ENCODE measurements around the gene COG7.
A peak's percentile ranks its signal among the peaks of the same experiment; 100 is the strongest.
"Not testable (repeated sequence)": the region's sequence is repeated elsewhere in the genome, so short reads cannot be mapped to it uniquely, and the experiment has no call there.

COG7 gene

GRCh38 chr16:23437542-23437941 is 15.4 kb downstream of the COG7 start:
- H3K4me3 Mint-ChIP-seq; DNase-seq (ENCODE audit: low spot score in 2 of 2); H3K4me1 Mint-ChIP-seq; ATAC-seq; H3K9me3 Mint-ChIP-seq; H3K27ac Mint-ChIP-seq: not testable (repeated sequence)
- H3K36me3 Mint-ChIP-seq: peaks cover 86% of the 10 kb centered on the region

- ATAC-seq (no peak), DNase-seq (ENCODE audit: low spot score in 2 of 2) (no peak)
- peaks cover 86% of the 10 kb centered on the region for H3K36me3 Mint-ChIP-seq
- H3K9me3 Mint-ChIP-seq: no peaks in the 10 kb centered on the region
- H3K4me3 Mint-ChIP-seq: no peak overlapping the region
- no peaks in the 10 kb centered on the region for H3K4me1 Mint-ChIP-seq
- H3K27ac Mint-ChIP-seq: no peak overlapping the region
These were observed 16.0 kb downstream of the COG7 start for GRCh38 chr16:23436951-23437350.

- no peak overlapping the region for H3K4me3 Mint-ChIP-seq
- H3K4me1 Mint-ChIP-seq: no peaks in the 10 kb centered on the region
- H3K9me3 Mint-ChIP-seq: no peaks in the 10 kb centered on the region
- H3K36me3 Mint-ChIP-seq: peaks cover 85% of the 10 kb centered on the region
- DNase-seq (ENCODE audit: low spot score in 2 of 2): peak; percentile 40 to 79
- H3K27ac Mint-ChIP-seq: no peak overlapping the region
- peak; percentile 86 for ATAC-seq
These were observed 17.5 kb downstream of the COG7 start for GRCh38 chr16:23435500-23435899.

DNA sequence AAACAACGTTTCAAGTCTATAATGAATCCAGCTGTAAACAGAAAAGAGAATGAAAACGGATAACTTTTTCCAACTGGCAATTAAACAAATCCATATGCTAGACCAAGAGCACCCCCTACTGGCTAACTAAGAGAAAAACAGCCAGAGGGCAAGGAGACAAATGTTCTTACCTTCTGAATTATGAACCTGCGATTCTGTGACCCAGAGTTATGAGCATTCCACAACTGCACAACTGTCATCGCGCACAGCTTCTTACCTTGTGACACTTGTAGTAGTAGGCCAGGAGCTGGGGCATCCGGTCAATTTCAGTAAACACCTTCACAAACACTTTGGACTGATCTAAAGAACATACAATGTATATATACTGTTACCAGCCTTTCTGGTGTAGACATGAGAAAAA is 18.6 kb downstream of the COG7 start:
- ATAC-seq (no peak), DNase-seq (ENCODE audit: low spot score in 2 of 2) (peak; percentile 4 to 54)
- Mint-ChIP-seq H3K27ac (no peak overlapping the region), H3K36me3 (peaks cover 85% of the 10 kb centered on the region), H3K4me3 (no peak overlapping the region), H3K9me3 (no peaks in the 10 kb centered on the region), H3K4me1 (no peaks in the 10 kb centered on the region)

DNA sequence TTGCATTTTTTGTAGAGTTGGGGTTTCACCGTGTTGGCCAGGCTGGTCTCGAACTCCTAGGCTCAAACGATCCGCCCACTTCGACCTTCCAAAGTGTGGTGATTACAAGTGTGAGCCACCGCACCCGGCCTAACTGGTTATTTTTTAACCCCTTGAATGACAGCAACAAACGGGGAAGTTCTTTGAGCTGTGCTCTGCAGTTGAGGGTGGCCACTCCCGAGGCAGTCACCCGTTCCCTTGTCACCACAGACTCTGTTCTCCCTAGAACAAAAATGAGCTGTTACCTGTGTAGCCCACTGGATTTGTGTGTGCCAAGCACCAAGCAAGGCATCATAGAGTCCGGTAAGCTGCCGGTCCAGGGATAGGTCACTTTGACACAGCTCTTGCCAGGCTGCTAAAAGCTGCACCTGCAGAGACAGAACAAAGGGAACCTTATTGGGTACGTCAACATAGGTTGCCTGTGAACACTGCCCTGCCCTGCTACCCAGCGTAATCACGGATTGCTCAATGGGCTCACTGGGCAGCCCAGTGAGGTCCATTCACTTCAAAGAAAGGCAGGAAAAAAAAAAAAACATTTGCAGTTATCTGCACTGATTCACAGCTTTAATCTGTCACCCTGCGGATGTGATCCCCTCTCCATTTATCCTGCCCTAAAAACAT is 19.6 kb downstream of the COG7 start:
- no peak overlapping the region for H3K27ac Mint-ChIP-seq
- peaks cover 81% of the 10 kb centered on the region for H3K36me3 Mint-ChIP-seq
- no peak for DNase-seq (ENCODE audit: low spot score in 2 of 2)
- H3K4me3 Mint-ChIP-seq: no peak overlapping the region
- H3K9me3 Mint-ChIP-seq: no peaks in the 10 kb centered on the region
- no peak for ATAC-seq
- H3K4me1 Mint-ChIP-seq: no peaks in the 10 kb centered on the region

GRCh38 chr16:23432176-23433128 is 20.5 kb downstream of the COG7 start:
- no peak overlapping the region for H3K27ac Mint-ChIP-seq
- H3K4me1 Mint-ChIP-seq: no peaks in the 10 kb centered on the region
- H3K36me3 Mint-ChIP-seq: peaks cover 76% of the 10 kb centered on the region
- H3K9me3 Mint-ChIP-seq: no peaks in the 10 kb centered on the region
- DNase-seq (ENCODE audit: low spot score in 2 of 2) (no peak), ATAC-seq (no peak)
- no peak overlapping the region for H3K4me3 Mint-ChIP-seq

- no peak for DNase-seq (ENCODE audit: low spot score in 2 of 2)
- H3K4me1 Mint-ChIP-seq: no peaks in the 10 kb centered on the region
These were observed 24.6 kb downstream of the COG7 start for GRCh38 chr16:23428351-23428750.

GRCh38 chr16:23424292-23424958 is 28.6 kb downstream of the COG7 start:
- H3K27ac Mint-ChIP-seq: no peak overlapping the region
- H3K4me3 Mint-ChIP-seq: no peak overlapping the region
- H3K36me3 Mint-ChIP-seq: peaks cover 49% of the 10 kb centered on the region
- no peaks in the 10 kb centered on the region for H3K4me1 Mint-ChIP-seq
- ATAC-seq (no peak), DNase-seq (ENCODE audit: low spot score in 2 of 2) (no peak)
- no peaks in the 10 kb centered on the region for H3K9me3 Mint-ChIP-seq

More at GRCh38 chr16:23428351-23428750, 24.6 kb downstream of the COG7 start:
- H3K4me3 Mint-ChIP-seq: no peak overlapping the region
- no peak overlapping the region for H3K27ac Mint-ChIP-seq
- H3K36me3 Mint-ChIP-seq: peaks cover 82% of the 10 kb centered on the region
- no peaks in the 10 kb centered on the region for H3K9me3 Mint-ChIP-seq
- ATAC-seq: no peak

DNA sequence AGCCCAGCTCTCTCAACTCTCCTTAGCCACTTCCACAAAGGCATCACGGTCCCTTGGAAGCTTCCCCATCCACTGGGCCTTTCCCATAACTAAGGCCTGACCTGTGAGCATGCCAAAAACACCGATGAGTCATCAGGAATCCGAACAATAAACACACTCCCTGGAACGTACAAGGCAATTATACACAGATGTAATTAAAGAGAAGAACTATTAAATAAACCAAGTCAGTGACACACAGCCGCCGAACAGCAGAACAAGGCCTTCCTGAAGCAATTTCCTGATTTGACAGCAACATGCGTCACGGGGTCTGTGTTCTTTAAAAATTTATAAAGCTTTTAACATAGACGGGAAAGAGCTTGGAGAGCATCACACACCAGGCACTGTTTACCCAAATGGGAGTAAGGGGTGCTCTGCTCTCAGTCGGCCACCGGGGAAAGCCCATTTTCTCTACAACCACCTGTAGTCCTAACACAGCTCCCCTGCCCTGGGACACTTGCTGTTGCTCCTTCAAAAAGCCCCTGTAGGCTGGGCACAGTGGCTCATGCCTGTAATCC is 29.4 kb downstream of the COG7 start:
- no peak overlapping the region for H3K27ac Mint-ChIP-seq
- ATAC-seq (no peak), DNase-seq (ENCODE audit: low spot score in 2 of 2) (no peak)
- H3K4me3 Mint-ChIP-seq: no peak overlapping the region
- no peaks in the 10 kb centered on the region for H3K4me1 Mint-ChIP-seq
- H3K9me3 Mint-ChIP-seq: no peaks in the 10 kb centered on the region
- peaks cover 43% of the 10 kb centered on the region for H3K36me3 Mint-ChIP-seq

GRCh38 chr16:23420011-23420410 is 33.0 kb downstream of the COG7 start:
- Mint-ChIP-seq H3K4me3 (no peak overlapping the region), H3K27ac (no peak overlapping the region), H3K36me3 (peaks cover 43% of the 10 kb centered on the region), H3K9me3 (no peaks in the 10 kb centered on the region), H3K4me1 (no peaks in the 10 kb centered on the region)
- DNase-seq (ENCODE audit: low spot score in 2 of 2) (no peak), ATAC-seq (no peak)

GRCh38 chr16:23416816-23417215 is 36.2 kb downstream of the COG7 start:
- no peak for DNase-seq (ENCODE audit: low spot score in 2 of 2)
- Mint-ChIP-seq H3K27ac (no peak overlapping the region), H3K9me3 (no peaks in the 10 kb centered on the region), H3K4me1 (no peaks in the 10 kb centered on the region), H3K4me3 (no peak overlapping the region), H3K36me3 (peaks cover 53% of the 10 kb centered on the region)
- ATAC-seq: no peak

- DNase-seq (ENCODE audit: low spot score in 2 of 2) (no peak), ATAC-seq (no peak)
- H3K4me3 Mint-ChIP-seq: no peak overlapping the region
- peaks cover 70% of the 10 kb centered on the region for H3K36me3 Mint-ChIP-seq
- H3K27ac Mint-ChIP-seq: no peak overlapping the region
- H3K9me3 Mint-ChIP-seq: no peaks in the 10 kb centered on the region
- no peaks in the 10 kb centered on the region for H3K4me1 Mint-ChIP-seq
These were observed 38.3 kb downstream of the COG7 start for GRCh38 chr16:23414731-23415130.

GRCh38 chr16:23410176-23410575 is 42.8 kb downstream of the COG7 start:
- DNase-seq (ENCODE audit: low spot score in 2 of 2): no peak
- Mint-ChIP-seq H3K9me3 (no peaks in the 10 kb centered on the region), H3K36me3 (peaks cover 73% of the 10 kb centered on the region), H3K27ac (no peak overlapping the region), H3K4me1 (no peaks in the 10 kb centered on the region), H3K4me3 (no peak overlapping the region)
- no peak for ATAC-seq

GRCh38 chr16:23409522-23409921 is 43.5 kb downstream of the COG7 start:
- Mint-ChIP-seq H3K4me3 (no peak overlapping the region), H3K4me1 (no peaks in the 10 kb centered on the region), H3K27ac (peak overlapping the region; percentile 40), H3K36me3 (peaks cover 75% of the 10 kb centered on the region), H3K9me3 (no peaks in the 10 kb centered on the region)
- ATAC-seq: no peak
- DNase-seq (ENCODE audit: low spot score in 2 of 2): no peak

DNA sequence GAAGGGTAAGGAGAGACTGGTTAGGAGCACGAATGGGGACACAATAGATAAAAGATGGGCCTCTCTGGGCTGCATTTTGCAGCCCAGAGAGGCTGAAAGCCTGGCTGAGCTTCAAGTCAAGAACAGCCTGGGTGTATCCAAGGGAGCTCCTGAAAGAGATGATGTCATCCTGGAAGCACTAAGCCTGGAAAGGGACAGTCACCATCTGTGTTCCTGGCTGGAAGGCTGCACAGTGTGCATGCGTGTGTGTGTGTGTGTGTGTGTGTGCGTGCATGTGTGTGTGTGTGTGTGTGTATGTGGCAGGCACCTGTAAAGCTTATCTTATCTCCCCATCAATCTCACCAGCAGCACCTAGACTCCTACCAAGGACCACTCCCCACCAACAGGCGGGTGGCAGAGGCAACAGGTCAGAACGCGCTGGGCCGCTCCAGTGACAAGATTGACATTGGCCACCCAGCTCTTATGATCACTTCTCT is 44.1 kb downstream of the COG7 start:
- no peaks in the 10 kb centered on the region for H3K9me3 Mint-ChIP-seq

More for the DNA sequence above, 44.1 kb downstream of the COG7 start:
- H3K27ac Mint-ChIP-seq: peak overlapping the region; percentile 40
- no peaks in the 10 kb centered on the region for H3K4me1 Mint-ChIP-seq
- DNase-seq (ENCODE audit: low spot score in 2 of 2): no peak
- peaks cover 78% of the 10 kb centered on the region for H3K36me3 Mint-ChIP-seq
- no peak for ATAC-seq
- no peak overlapping the region for H3K4me3 Mint-ChIP-seq

Data from stimulated activated effector memory CD8-positive, alpha-beta T cell treated with anti-CD3 and anti-CD28 coated beads, Interleukin-12 subunit alpha, Interleukin-12 subunit beta, amount 100 ng/mL, for 72 hours (primary cell).